WTC11 (cell line): Measurements from ENCODE around the gene TLCD3B. TPM values are rescaled to one million over a fixed set of nuclear protein-coding genes. Genes with fewer than 3 reads are reported as not detected.

Experiments used
- ATAC-seq: fragments of 200-7000 bp; cut with Tn5 transposase; 2 replicates; pipeline ENCODE4 v1.10.0; 2021; ENCODE audit warnings: mild to moderate bottlenecking, moderate library complexity
- CTCF ChIA-PET: fragments of 300-600 bp; sonication (Branson Sonifier 250); formaldehyde crosslinking; loops from one replicate; lab custom pipeline; 2021; ENCODE audit warnings: antibody characterized with exemption; lab: Charles Lee
- POLR2A ChIA-PET: fragments of 350-600 bp; sonication (Branson Sonifier 250); formaldehyde crosslinking; loops from one replicate; lab custom pipeline; 2021; ENCODE audit warnings: antibody characterized with exemption; lab: Charles Lee
- DNase-seq: peaks from one replicate; pipeline ENCODE4 v3.0.0; 2021; ENCODE audit warnings: low spot score
- H3K27ac Mint-ChIP-seq: 2 replicates; pipeline ENCODE4 v1.8.0; 2021; ENCODE audit warnings: mixed read lengths
- H3K27me3 Mint-ChIP-seq: 2 replicates; pipeline ENCODE4 v1.8.0; 2021; ENCODE audit warnings: low read depth, mild to moderate bottlenecking, moderate library complexity, mixed read lengths
- H3K36me3 Mint-ChIP-seq: 2 replicates; pipeline ENCODE4 v1.8.0; 2021; ENCODE audit warnings: mixed read lengths
- H3K4me1 Mint-ChIP-seq: 2 replicates; pipeline ENCODE4 v1.8.0; 2022; ENCODE audit warnings: mixed read lengths
- H3K4me3 Mint-ChIP-seq: 2 replicates; pipeline ENCODE4 v1.8.0; 2021; ENCODE audit warnings: mild to moderate bottlenecking, moderate library complexity, mixed read lengths
- H3K9me3 Mint-ChIP-seq: 2 replicates; pipeline ENCODE4 v1.8.0; 2021; ENCODE audit warnings: mixed read lengths
- ATF3 ChIP-seq: sonication (generic); formaldehyde crosslinking; conservative IDR thresholded peaks from 2 replicates; pipeline ENCODE4 v1.8.1; 2022; ENCODE audit warnings: mild to moderate bottlenecking, missing genetic modification reagents
- ATF6 ChIP-seq: sonication (generic); formaldehyde crosslinking; IDR thresholded peaks from 2 replicates; pipeline ENCODE4 v1.8.1; 2023; ENCODE audit warnings: mild to moderate bottlenecking, missing genetic modification reagents
- ELF4 ChIP-seq: sonication (generic); formaldehyde crosslinking; IDR thresholded peaks from 2 replicates; pipeline ENCODE4 v1.8.1; 2022; ENCODE audit warnings: low read depth, mild to moderate bottlenecking, moderate library complexity, missing genetic modification reagents
- GRHL2 ChIP-seq: fragments of 250-450 bp; sonication (Bioruptor Pico); IDR thresholded peaks from 2 replicates; pipeline ENCODE4 v1.8.0; 2022; ENCODE audit warnings: mild to moderate bottlenecking, moderate library complexity; ENCODE audit not compliant: insufficient replicate concordance, severe bottlenecking
- HMGXB4 ChIP-seq: sonication (generic); formaldehyde crosslinking; IDR thresholded peaks from 2 replicates; pipeline ENCODE4 v1.8.1; 2023; ENCODE audit warnings: mild to moderate bottlenecking, moderate library complexity, missing genetic modification reagents
- IRF1 ChIP-seq: sonication (generic); formaldehyde crosslinking; IDR thresholded peaks from 2 replicates; pipeline ENCODE4 v1.8.0; 2023; ENCODE audit warnings: missing genetic modification reagents
- JAZF1 ChIP-seq: fragments of 250-450 bp; sonication (Bioruptor Pico); IDR thresholded peaks from 2 replicates; pipeline ENCODE4 v1.9.0; 2021; ENCODE audit warnings: moderate library complexity, mild to moderate bottlenecking, inconsistent platforms
- MXD4 ChIP-seq: fragments of 250-450 bp; sonication (Bioruptor Pico); IDR thresholded peaks from 2 replicates; pipeline ENCODE4 v1.8.0; 2021; ENCODE audit warnings: mild to moderate bottlenecking, moderate library complexity, borderline replicate concordance
- MYBL2 ChIP-seq: sonication (generic); formaldehyde crosslinking; IDR thresholded peaks from 2 replicates; pipeline ENCODE4 v1.8.1; 2023; ENCODE audit warnings: mild to moderate bottlenecking, moderate library complexity, missing genetic modification reagents
- NR2C2 ChIP-seq: sonication (generic); formaldehyde crosslinking; IDR thresholded peaks from 2 replicates; pipeline ENCODE4 v1.8.0; 2022; ENCODE audit warnings: mild to moderate bottlenecking, missing genetic modification reagents
- NR3C1 ChIP-seq: sonication (generic); formaldehyde crosslinking; conservative IDR thresholded peaks from 2 replicates; pipeline ENCODE4 v1.8.1; 2023; ENCODE audit warnings: low read depth, mild to moderate bottlenecking, missing genetic modification reagents
- PREB ChIP-seq: sonication (generic); formaldehyde crosslinking; IDR thresholded peaks from 2 replicates; pipeline ENCODE4 v1.8.1; 2022; ENCODE audit warnings: mild to moderate bottlenecking, missing genetic modification reagents, moderate library complexity, borderline replicate concordance
- RORB ChIP-seq: fragments of 250-450 bp; sonication (Bioruptor Pico); IDR thresholded peaks from 2 replicates; pipeline ENCODE4 v1.9.0; 2021; ENCODE audit warnings: mild to moderate bottlenecking
- SMAD3 ChIP-seq: sonication (generic); formaldehyde crosslinking; IDR thresholded peaks from 2 replicates; pipeline ENCODE4 v1.8.0; 2022; ENCODE audit warnings: missing genetic modification reagents, mild to moderate bottlenecking, borderline replicate concordance
- SMAD4 ChIP-seq: sonication (generic); formaldehyde crosslinking; IDR thresholded peaks from 2 replicates; pipeline ENCODE4 v1.8.0; 2022; ENCODE audit warnings: mild to moderate bottlenecking, missing genetic modification reagents
- TEAD1 ChIP-seq: sonication (generic); formaldehyde crosslinking; IDR thresholded peaks from 2 replicates; pipeline ENCODE4 v1.8.0; 2022; ENCODE audit warnings: mild to moderate bottlenecking, missing genetic modification reagents
- TEAD4 ChIP-seq: sonication (generic); formaldehyde crosslinking; IDR thresholded peaks from 2 replicates; pipeline ENCODE4 v1.8.0; 2022; ENCODE audit warnings: mild to moderate bottlenecking, missing genetic modification reagents
- ZNF121 ChIP-seq: sonication (generic); formaldehyde crosslinking; IDR thresholded peaks from 2 replicates; pipeline ENCODE4 v1.8.0; 2023; ENCODE audit warnings: missing genetic modification reagents
- ZNF317 ChIP-seq: sonication (generic); formaldehyde crosslinking; IDR thresholded peaks from 2 replicates; pipeline ENCODE4 v1.8.1; 2023; ENCODE audit warnings: low read depth, mild to moderate bottlenecking, moderate library complexity, missing genetic modification reagents, borderline replicate concordance
- ZNF423 ChIP-seq: fragments of 250-450 bp; sonication (Bioruptor Pico); IDR thresholded peaks from 2 replicates; pipeline ENCODE4 v2.1.2; 2022; ENCODE audit warnings: mild to moderate bottlenecking, moderate library complexity
- total RNA-seq: library from RNA; stranded (reverse); gene quantifications from 3 replicates; pipeline ENCODE4 v1.2.3, GENCODE V29; 2021
- TF ChIP-seq, protein P1 (sequence below): fragments of 250-450 bp; sonication (Bioruptor Pico); IDR thresholded peaks from 2 replicates; pipeline ENCODE4 v1.9.0; 2021; ENCODE audit warnings: moderate library complexity, mild to moderate bottlenecking, inconsistent platforms, borderline replicate concordance
- TF ChIP-seq, protein P2 (sequence below): fragments of 250-450 bp; sonication (Bioruptor Pico); conservative IDR thresholded peaks from 2 replicates; pipeline ENCODE4 v1.9.0; 2021; ENCODE audit warnings: mild to moderate bottlenecking
- TF ChIP-seq, protein P3 (sequence below): sonication (generic); formaldehyde crosslinking; IDR thresholded peaks from 2 replicates; pipeline ENCODE4 v1.8.0; 2023; ENCODE audit warnings: missing genetic modification reagents, mild to moderate bottlenecking, borderline replicate concordance

The TLCD3B gene
- total RNA-seq, 1 experiment from 2014 or later = 28.1 TPM

DNA sequence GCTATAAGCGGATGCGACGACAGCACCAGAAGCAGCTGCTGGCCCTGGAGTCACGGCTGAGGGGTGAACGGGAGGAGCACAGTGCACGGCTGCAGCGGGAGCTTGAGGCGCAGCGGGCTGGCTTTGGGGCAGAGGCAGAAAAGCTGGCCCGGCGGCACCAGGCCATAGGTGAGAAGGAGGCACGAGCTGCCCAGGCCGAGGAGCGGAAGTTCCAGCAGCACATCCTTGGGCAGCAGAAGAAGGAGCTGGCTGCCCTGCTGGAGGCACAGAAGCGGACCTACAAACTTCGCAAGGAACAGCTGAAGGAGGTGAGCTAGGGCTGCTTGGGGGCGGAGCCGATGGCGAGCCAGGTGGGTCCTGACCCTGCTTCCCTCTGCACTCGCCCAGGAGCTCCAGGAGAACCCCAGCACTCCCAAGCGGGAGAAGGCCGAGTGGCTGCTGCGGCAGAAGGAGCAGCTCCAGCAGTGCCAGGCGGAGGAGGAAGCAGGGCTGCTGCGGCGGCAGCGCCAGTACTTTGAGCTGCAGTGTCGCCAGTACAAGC lies 45.7 kb downstream of the TLCD3B start (continued):
- TF ChIP-seq ZNF423 (CRISPR knock-in tag) = no peak
- no peak for TF ChIP-seq NR3C1
- TF ChIP-seq, protein P1, sequence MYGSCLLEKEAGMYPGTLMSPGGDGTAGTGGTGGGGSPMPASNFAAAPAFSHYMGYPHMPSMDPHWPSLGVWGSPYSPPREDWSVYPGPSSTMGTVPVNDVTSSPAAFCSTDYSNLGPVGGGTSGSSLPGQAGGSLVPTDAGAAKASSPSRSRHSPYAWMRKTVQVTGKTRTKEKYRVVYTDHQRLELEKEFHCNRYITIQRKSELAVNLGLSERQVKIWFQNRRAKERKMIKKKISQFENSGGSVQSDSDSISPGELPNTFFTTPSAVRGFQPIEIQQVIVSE (CRISPR knock-in tag) = no peak
- TF ChIP-seq ELF4 (CRISPR knock-in tag) = no peak
- no peak for TF ChIP-seq PREB (CRISPR knock-in tag)
- TF ChIP-seq NR2C2 (CRISPR knock-in tag) = no peak
- TF ChIP-seq MYBL2 = no peak
- no peak for TF ChIP-seq ZNF317
- TF ChIP-seq TEAD4 = no peak
- TF ChIP-seq JAZF1 (CRISPR knock-in tag) = no peak
- no peak for TF ChIP-seq ATF6 (CRISPR knock-in tag)

DNA sequence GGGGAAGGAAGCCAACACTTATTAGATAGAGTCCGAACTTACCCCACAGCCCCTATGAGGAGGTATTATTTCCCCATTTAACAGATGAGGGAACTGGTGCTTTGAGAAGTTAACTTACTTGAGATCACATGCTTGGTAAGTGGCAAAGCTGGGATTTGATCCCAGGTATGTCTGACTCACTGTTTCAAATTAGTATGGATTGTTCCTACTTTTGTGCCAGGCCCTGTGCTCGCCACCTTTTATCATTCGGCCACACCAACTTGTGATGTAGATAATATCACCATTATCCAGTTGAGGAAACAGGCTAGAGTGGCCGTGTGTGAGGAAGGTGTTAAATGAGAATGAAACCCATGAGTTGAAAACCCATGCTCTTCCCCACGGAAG lies 46.3 kb downstream of the TLCD3B start:
- Mint-ChIP-seq H3K36me3 (peaks cover 63% of the 10 kb centered on the region), H3K27me3 (no peaks in the 10 kb centered on the region), H3K27ac (no peak overlapping the region), H3K4me1 (no peaks in the 10 kb centered on the region), H3K9me3 (no peaks in the 10 kb centered on the region), H3K4me3 (no peak overlapping the region)
- POLR2A ChIA-PET = no interaction called here
- CTCF ChIA-PET = no interaction called here
- ATAC-seq = no peak
- no peak for DNase-seq
- TF ChIP-seq ATF3 (CRISPR knock-in tag) = no peak
- no peak for TF ChIP-seq HMGXB4 (CRISPR knock-in tag)
- no peak for TF ChIP-seq MXD4
- no peak for TF ChIP-seq NR2C2 (CRISPR knock-in tag)
- no peak for TF ChIP-seq IRF1 (CRISPR knock-in tag)
- no peak for TF ChIP-seq RORB (CRISPR knock-in tag)
- TF ChIP-seq TEAD1 = no peak
- TF ChIP-seq, protein P2, sequence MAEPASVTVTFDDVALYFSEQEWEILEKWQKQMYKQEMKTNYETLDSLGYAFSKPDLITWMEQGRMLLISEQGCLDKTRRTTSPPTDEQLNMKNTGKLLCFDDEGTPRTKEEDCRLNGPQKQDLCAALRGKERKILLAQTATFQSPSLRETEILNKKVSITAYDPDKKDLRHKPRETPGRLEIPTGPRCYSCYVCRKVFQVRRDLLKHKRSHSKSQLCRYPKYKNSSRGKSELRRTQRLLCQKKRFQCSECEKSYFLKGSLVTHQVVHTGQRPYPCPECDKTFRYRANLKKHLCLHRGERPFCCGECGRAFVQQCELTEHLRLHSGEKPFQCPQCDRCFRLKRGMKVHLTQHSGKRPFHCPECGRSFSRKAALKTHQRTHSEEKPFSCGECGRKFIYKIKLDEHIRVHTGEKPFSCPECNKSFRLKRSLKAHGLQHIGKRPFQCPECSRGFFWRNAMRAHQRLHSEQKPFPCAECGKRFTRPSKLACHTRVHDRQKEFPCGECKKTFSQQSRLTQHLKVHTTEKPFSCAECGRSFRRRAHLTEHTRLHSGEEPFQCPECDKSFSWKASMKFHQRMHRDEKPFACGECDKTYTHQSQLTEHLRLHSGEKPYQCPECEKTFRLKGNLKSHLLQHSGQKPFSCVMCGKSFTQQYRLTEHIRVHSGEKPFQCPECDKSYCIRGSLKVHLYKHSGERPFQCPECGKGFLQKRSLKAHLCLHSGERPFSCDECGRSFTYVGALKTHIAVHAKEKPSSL (CRISPR knock-in tag) = no peak
- TF ChIP-seq NR3C1 = no peak
- TF ChIP-seq MYBL2 = no peak
- no peak for TF ChIP-seq SMAD3 (CRISPR knock-in tag)
- TF ChIP-seq, protein P3, sequence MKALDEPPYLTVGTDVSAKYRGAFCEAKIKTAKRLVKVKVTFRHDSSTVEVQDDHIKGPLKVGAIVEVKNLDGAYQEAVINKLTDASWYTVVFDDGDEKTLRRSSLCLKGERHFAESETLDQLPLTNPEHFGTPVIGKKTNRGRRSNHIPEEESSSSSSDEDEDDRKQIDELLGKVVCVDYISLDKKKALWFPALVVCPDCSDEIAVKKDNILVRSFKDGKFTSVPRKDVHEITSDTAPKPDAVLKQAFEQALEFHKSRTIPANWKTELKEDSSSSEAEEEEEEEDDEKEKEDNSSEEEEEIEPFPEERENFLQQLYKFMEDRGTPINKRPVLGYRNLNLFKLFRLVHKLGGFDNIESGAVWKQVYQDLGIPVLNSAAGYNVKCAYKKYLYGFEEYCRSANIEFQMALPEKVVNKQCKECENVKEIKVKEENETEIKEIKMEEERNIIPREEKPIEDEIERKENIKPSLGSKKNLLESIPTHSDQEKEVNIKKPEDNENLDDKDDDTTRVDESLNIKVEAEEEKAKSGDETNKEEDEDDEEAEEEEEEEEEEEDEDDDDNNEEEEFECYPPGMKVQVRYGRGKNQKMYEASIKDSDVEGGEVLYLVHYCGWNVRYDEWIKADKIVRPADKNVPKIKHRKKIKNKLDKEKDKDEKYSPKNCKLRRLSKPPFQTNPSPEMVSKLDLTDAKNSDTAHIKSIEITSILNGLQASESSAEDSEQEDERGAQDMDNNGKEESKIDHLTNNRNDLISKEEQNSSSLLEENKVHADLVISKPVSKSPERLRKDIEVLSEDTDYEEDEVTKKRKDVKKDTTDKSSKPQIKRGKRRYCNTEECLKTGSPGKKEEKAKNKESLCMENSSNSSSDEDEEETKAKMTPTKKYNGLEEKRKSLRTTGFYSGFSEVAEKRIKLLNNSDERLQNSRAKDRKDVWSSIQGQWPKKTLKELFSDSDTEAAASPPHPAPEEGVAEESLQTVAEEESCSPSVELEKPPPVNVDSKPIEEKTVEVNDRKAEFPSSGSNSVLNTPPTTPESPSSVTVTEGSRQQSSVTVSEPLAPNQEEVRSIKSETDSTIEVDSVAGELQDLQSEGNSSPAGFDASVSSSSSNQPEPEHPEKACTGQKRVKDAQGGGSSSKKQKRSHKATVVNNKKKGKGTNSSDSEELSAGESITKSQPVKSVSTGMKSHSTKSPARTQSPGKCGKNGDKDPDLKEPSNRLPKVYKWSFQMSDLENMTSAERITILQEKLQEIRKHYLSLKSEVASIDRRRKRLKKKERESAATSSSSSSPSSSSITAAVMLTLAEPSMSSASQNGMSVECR (CRISPR knock-in tag) = no peak
- TF ChIP-seq GRHL2 (CRISPR knock-in tag) = no peak
- no peak for TF ChIP-seq SMAD4
- TF ChIP-seq ZNF121 = no peak
